ENCODE results near the gene GRIN3A. TPM values are rescaled to one million over a fixed set of nuclear protein-coding genes. Genes with fewer than 3 reads are reported as not detected.
"Not testable (repeated sequence)": the region's sequence is repeated elsewhere in the genome, so short reads cannot be mapped to it uniquely, and the experiment has no call there.

GRIN3A gene
- total RNA-seq, 1 donor = not detected

- TF ChIP-seq, protein P1, sequence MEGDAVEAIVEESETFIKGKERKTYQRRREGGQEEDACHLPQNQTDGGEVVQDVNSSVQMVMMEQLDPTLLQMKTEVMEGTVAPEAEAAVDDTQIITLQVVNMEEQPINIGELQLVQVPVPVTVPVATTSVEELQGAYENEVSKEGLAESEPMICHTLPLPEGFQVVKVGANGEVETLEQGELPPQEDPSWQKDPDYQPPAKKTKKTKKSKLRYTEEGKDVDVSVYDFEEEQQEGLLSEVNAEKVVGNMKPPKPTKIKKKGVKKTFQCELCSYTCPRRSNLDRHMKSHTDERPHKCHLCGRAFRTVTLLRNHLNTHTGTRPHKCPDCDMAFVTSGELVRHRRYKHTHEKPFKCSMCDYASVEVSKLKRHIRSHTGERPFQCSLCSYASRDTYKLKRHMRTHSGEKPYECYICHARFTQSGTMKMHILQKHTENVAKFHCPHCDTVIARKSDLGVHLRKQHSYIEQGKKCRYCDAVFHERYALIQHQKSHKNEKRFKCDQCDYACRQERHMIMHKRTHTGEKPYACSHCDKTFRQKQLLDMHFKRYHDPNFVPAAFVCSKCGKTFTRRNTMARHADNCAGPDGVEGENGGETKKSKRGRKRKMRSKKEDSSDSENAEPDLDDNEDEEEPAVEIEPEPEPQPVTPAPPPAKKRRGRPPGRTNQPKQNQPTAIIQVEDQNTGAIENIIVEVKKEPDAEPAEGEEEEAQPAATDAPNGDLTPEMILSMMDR (IDR thresholded peaks at IDR 0.05; ENCODE audit: insufficient read depth, low read depth, low read length) = no peak
- H3K4me3 ChIP-seq (ENCODE audit: low read depth, low read length) = no peak overlapping the region
- DNase-seq (ENCODE audit: low read depth) = no peak
Observed at GRCh38 chr9:101567725-101568350, 170.6 kb downstream of the GRIN3A start.

GRCh38 chr9:101566904-101567724 lies 171.3 kb downstream of the GRIN3A start:
- TF ChIP-seq, protein P1 (IDR thresholded peaks at IDR 0.05; ENCODE audit: insufficient read depth, low read depth, low read length) = peak; percentile 54
- peak; percentile 42 for DNase-seq (ENCODE audit: low read depth)
- H3K4me3 ChIP-seq (ENCODE audit: low read depth, low read length) = no peak overlapping the region

DNA sequence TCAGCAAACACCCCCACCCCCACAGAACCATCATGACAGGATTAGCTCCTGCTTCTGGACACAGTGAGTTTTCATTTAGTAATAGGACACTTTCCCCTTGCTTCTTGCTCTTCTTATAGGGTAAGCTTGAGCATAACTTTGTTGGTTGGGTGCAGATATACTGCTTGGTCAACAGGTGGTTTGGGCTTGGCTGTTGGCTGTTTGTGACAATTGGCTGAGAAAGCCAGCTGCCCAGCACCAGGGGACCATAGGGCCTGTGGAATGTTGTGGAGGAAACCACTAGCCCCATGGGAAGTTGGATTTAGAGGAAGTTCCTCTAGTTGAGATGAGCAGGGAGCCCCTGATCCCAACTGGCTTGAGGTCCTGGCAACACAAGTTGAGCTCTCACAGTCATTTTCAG lies 174.2 kb downstream of the GRIN3A start:
- no peak overlapping the region for H3K4me3 ChIP-seq (ENCODE audit: low read depth, low read length)
- TF ChIP-seq, protein P1 (IDR thresholded peaks at IDR 0.05; ENCODE audit: insufficient read depth, low read depth, low read length) = no peak
- no peak for DNase-seq (ENCODE audit: low read depth)

- no peak for DNase-seq (ENCODE audit: low read depth)
- H3K4me3 ChIP-seq (ENCODE audit: low read depth, low read length) = no peak overlapping the region
- TF ChIP-seq, protein P1 (IDR thresholded peaks at IDR 0.05; ENCODE audit: insufficient read depth, low read depth, low read length) = no peak
Observed at GRCh38 chr9:101562966-101563365, 175.5 kb downstream of the GRIN3A start.

DNA sequence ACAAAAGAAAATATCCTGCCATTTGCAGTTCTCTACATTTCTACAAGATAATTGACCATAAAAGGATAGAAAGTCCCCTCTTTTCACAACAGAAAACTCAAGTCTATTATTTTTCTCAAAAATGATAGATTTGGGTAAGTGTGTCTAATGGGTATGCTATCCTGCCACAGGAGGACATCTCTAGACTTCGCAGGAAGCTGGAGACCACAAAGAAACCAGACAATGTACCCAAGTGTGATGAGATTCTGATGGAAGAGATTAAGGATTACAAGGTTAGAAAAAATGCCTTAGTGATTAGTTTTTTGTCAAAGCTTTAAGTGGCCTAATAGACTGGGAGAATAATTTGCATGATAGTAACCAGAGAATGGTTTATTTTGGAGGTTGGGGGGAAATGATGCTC lies 176.7 kb downstream of the GRIN3A start:
- no peak overlapping the region for H3K4me3 ChIP-seq (ENCODE audit: low read depth, low read length)
- TF ChIP-seq, protein P1 (IDR thresholded peaks at IDR 0.05; ENCODE audit: insufficient read depth, low read depth, low read length) = no peak
- no peak for DNase-seq (ENCODE audit: low read depth)

DNA sequence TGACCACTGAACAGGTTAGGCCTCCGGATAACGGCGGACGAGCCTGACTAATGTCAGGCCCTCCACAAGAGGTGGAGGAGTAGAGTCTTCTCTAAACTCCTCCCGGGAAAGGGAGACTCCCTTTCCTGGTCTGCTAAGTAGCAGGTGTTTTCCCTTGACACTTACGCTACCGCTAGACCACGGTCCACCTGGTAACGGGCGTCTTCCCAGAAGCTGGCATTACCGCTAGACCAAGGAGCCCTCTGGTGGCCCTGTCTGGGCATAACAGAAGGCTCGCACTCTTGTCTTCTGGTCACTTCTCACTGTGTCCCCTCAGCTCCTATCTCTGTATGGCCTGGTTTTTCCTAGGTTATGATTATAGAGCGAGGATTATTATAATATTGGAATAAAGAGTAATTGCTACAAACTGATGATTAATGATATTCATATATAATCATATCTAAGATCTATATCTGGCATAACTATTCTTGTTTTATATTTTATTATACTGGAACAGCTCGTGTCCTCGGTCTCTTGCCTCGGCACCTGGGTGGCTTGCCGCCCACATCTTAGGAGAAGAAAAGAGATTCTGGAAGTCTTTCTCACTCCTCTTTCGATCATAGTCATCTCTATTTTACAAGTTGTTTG lies 188.9 kb downstream of the GRIN3A start:
- H3K4me3 ChIP-seq (ENCODE audit: low read depth, low read length); DNase-seq (ENCODE audit: low read depth): not testable (repeated sequence)

DNA sequence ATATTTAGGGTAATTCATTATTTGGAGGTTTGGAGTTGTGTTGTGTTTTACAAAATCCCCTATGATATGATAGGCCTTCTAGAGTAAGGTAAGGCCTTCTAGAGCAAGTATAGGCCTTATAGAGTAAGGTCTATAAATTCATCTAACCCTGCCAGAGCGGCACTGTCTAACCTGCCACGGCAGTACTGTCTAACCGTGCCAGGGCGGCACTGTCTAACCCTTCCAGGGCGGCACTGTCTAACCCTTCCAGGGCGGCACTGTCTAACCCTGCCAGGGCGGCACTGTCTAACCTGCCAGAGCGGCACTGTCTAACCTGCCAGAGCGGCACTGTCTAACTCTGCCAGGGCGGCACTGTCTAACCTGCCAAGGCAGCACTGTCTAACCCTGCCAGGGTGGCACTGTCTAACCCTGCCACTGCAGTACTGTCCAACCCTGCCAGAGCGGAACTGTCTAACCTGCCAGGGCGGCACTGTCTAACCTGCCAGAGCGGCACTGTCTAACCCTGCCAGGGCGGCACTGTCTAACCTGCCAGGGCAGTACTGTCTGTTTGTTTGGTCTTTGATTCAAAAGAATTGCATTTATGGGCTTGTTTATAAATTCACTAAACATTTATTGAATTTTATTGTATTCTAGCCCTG lies 195.2 kb downstream of the GRIN3A start:
- TF ChIP-seq, protein P1 (IDR thresholded peaks at IDR 0.05; ENCODE audit: insufficient read depth, low read depth, low read length) = no peak
- no peak for DNase-seq (ENCODE audit: low read depth)
- H3K4me3 ChIP-seq (ENCODE audit: low read depth, low read length) = no peak overlapping the region

Measured in fibroblast of villous mesenchyme (primary cell).